ENCODE measurements around the gene RAB40C.

Gene RAB40C

DNA sequence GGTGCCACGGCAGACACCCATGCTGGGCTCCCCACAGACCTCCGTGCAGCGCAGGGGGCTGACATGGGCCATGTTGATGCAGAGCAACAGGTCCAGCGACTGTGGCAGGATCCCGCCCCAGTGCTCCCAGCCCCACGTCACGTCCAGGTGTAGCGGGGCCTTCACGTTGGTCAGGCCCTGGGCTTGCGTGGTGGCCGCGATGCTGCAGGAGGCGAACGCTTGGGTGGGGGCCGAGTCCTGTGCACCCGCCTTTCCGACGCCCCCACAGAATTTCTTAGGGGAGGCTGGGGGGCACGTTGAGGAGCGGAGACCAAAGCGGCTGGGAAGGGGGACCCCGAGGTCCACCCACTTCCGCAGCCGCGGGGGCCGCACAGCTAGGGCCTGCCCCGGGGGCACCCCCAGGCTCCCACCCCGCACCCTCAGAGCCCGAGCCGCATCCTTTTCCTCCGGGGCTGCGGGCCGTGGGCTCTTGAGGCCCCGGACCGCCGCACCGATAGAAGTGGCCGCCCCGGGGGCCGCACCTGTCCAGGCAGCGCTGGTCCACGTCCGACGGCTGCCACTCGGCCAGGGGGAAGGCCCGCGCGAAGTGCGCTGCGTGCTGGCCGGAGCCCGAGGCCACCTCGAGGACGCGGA lies 45.8 kb downstream of the RAB40C start:
- Histone ChIP-seq H3F3A (ENCODE audit: insufficient read depth, low read length) (peaks cover 11% of the 10 kb centered on the region), H3K9me2 (replicated peaks; ENCODE audit: insufficient read depth, low read length) (no peaks in the 10 kb centered on the region), H3K79me2 (ENCODE audit: low read length) (peaks cover 16% of the 10 kb centered on the region), H3K27ac (ENCODE audit: low read length) (peak overlapping the region; percentile 92; the same call in 1 of the 2 replicates), H4K20me1 (ENCODE audit: insufficient read depth, low read length) (no peaks in the 10 kb centered on the region), H3K27me3 (replicated peaks; ENCODE audit: insufficient read depth, low read length) (no peaks in the 10 kb centered on the region), H3K4me3 (ENCODE audit: low read length) (peak overlapping the region; percentile 95), H3K9ac (ENCODE audit: low read length) (peak overlapping the region; percentile 85), H2AFZ (ENCODE audit: low read length) (peak overlapping the region; percentile 73), H3K9me3 (replicated peaks; ENCODE audit: insufficient read depth, low read length) (no peaks in the 10 kb centered on the region), H3K4me2 (ENCODE audit: low read depth, low read length) (peak overlapping the region; percentile 99), H3K4me1 (ENCODE audit: low read length) (0 out of 2 replicates have a peak, but pooled peaks cover 11% of the 10 kb centered on the region), H3K36me3 (replicated peaks; ENCODE audit: insufficient read depth, low read length) (no peaks in the 10 kb centered on the region)
- TF ChIP-seq, protein P1, sequence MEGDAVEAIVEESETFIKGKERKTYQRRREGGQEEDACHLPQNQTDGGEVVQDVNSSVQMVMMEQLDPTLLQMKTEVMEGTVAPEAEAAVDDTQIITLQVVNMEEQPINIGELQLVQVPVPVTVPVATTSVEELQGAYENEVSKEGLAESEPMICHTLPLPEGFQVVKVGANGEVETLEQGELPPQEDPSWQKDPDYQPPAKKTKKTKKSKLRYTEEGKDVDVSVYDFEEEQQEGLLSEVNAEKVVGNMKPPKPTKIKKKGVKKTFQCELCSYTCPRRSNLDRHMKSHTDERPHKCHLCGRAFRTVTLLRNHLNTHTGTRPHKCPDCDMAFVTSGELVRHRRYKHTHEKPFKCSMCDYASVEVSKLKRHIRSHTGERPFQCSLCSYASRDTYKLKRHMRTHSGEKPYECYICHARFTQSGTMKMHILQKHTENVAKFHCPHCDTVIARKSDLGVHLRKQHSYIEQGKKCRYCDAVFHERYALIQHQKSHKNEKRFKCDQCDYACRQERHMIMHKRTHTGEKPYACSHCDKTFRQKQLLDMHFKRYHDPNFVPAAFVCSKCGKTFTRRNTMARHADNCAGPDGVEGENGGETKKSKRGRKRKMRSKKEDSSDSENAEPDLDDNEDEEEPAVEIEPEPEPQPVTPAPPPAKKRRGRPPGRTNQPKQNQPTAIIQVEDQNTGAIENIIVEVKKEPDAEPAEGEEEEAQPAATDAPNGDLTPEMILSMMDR (IDR thresholded peaks at IDR 0.05; ENCODE audit: low read length) = no peak
- TF ChIP-seq EZH2 (optimal IDR thresholded peaks at IDR 0.05; ENCODE audit: low read depth, low read length) = no peak
- TF ChIP-seq EZH2phosphoT487 (IDR thresholded peaks at IDR 0.05; ENCODE audit: low read length) = no peak
- DNase-seq = no peak

DNA sequence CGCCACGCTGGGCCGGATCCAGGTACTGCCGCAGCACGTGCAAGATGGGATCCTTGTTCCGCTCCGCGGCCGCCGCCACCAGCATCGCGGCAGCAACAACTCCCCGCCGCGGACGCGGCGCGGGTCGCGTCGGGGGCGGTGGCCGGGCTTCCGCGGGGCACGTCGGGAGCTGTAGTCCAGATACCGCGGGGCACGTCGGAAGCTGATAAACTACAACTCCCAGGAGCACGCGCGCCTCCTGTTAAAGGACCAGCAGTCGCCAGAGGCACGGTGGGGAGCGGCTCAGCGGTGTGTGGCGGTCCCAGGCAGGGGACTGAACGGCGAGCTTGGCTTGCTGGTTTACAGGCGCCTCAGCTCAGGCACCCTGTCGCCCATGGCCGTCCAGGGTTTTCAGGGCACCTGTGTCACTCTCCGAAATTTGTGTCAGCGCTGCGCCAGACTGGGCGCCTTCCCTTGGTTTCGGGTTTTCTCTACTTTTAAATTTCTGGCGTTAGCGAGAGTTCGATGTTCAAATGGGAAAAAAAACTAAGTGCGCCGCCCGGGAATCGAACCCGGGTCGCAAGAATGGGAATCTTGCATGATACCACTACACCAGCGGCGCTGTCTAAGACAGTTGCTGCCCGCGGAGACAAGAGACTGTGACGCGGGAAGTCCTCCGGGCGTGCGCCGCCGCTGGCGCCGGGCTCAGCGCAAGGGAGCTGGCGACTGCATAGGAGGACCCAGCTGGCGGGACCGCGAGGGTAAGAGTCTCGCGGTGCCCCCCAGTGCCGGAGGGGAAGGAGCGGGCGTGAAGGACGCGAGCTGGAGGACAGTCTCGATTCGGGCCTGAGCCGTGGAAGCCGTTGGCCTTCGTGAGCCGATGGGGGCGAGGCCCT lies 46.6 kb downstream of the RAB40C start, which contains the start of gene METTL26:
METTL26 (minus strand) TSS at position 100 of the 875 bp plus-strand sequence; CDS start at position 85, 15 bp downstream.
- peak within 1 kb of the TSS; percentile 91 for H2AFZ ChIP-seq (ENCODE audit: low read length)
- TF ChIP-seq, protein P1 (IDR thresholded peaks at IDR 0.05; ENCODE audit: low read length) = no peak
- TF ChIP-seq EZH2 (optimal IDR thresholded peaks at IDR 0.05; ENCODE audit: low read depth, low read length) (no peak), EZH2phosphoT487 (IDR thresholded peaks at IDR 0.05; ENCODE audit: low read length) (no peak)
- H3K9ac ChIP-seq (ENCODE audit: low read length) = peak within 1 kb of the TSS; percentile 85
- no peaks in the 10 kb centered on the region for H4K20me1 ChIP-seq (ENCODE audit: insufficient read depth, low read length)
- peak within 1 kb of the TSS; percentile 92 for H3K27ac ChIP-seq (ENCODE audit: low read length)
- H3K27me3 ChIP-seq (replicated peaks; ENCODE audit: insufficient read depth, low read length) = no peaks in the 10 kb centered on the region
- DNase-seq = peak; percentile 96
- H3K79me2 ChIP-seq (ENCODE audit: low read length) = peaks cover 22% of the 10 kb centered on the region
- H3F3A ChIP-seq (ENCODE audit: insufficient read depth, low read length) = peaks cover 11% of the 10 kb centered on the region
- no peaks in the 10 kb centered on the region for H3K36me3 ChIP-seq (replicated peaks; ENCODE audit: insufficient read depth, low read length)
- H3K4me1 ChIP-seq (ENCODE audit: low read length) = 0 out of 2 replicates have a peak, but pooled peaks cover 11% of the 10 kb centered on the region
- no peaks in the 10 kb centered on the region for H3K9me2 ChIP-seq (replicated peaks; ENCODE audit: insufficient read depth, low read length)
- H3K4me2 ChIP-seq (ENCODE audit: low read depth, low read length) = peak within 1 kb of the TSS; percentile 99
- H3K4me3 ChIP-seq (ENCODE audit: low read length) = peak within 1 kb of the TSS; percentile 95
- H3K9me3 ChIP-seq (replicated peaks; ENCODE audit: insufficient read depth, low read length) = no peaks in the 10 kb centered on the region

DNA sequence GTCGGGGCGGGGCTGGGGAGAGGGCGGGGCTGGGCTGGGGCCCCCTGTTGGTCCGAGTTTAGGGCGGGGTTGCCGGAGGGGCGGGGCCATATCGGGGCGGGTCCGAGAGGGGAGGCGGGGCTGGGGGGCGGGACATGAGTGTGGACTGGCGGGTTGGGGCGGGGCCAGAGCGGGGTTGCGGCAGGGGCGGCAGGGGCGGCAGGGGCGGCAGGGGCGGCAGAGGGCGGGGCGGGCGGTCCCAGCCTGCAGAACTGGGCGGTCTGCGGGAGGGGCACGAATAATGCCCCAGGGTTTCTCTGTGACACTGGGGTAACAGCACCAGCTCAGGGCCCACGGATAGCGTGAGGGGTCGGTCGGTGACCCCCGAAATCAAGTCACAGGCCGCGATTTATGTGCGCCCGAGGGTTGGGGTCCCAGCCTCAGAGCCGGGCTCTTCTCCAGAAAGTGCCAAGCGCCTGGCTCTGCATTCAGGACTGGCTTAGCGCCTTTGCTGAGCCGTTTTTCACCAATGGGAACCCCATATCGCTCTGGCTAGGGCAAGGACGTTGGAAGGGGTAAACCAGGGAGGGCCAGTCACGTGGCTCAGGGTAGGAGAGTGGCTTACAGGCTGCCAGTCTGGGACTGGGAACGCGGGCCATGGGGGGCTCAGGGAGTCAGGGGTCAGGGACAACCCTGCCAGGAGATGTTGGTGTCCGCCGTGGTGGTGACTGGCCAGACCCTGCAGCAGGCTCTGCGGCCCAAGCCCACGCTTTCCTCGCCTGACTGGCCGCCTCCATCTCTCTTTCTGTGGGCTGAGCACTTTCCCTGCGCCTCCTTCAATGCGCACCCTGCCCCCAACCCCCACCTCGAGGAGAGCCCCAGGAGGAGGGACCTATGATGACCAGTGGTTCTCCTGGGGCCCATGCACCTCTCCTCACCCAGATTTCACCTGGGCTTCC lies 47.5 kb downstream of the RAB40C start:
- Histone ChIP-seq H3K27me3 (replicated peaks; ENCODE audit: insufficient read depth, low read length) (no peaks in the 10 kb centered on the region), H3K36me3 (replicated peaks; ENCODE audit: insufficient read depth, low read length) (no peaks in the 10 kb centered on the region), H3K4me3 (ENCODE audit: low read length) (peak overlapping the region; percentile 95), H2AFZ (ENCODE audit: low read length) (peak overlapping the region; percentile 57; the same call in 1 of the 2 replicates), H3K79me2 (ENCODE audit: low read length) (peaks cover 28% of the 10 kb centered on the region), H4K20me1 (ENCODE audit: insufficient read depth, low read length) (no peaks in the 10 kb centered on the region), H3K4me1 (ENCODE audit: low read length) (0 out of 2 replicates have a peak, but pooled peaks cover 11% of the 10 kb centered on the region), H3K9me3 (replicated peaks; ENCODE audit: insufficient read depth, low read length) (no peaks in the 10 kb centered on the region), H3K9ac (ENCODE audit: low read length) (peak overlapping the region; percentile 85; the same call in 1 of the 2 replicates), H3K27ac (ENCODE audit: low read length) (peak overlapping the region; percentile 92; the same call in 1 of the 2 replicates), H3K4me2 (ENCODE audit: low read depth, low read length) (peak overlapping the region; percentile 51; the same call in 1 of the 2 replicates), H3K9me2 (replicated peaks; ENCODE audit: insufficient read depth, low read length) (no peaks in the 10 kb centered on the region), H3F3A (ENCODE audit: insufficient read depth, low read length) (peaks cover 11% of the 10 kb centered on the region)
- DNase-seq = peak; percentile 86
- TF ChIP-seq EZH2phosphoT487 (IDR thresholded peaks at IDR 0.05; ENCODE audit: low read length) = no peak
- no peak for TF ChIP-seq EZH2 (optimal IDR thresholded peaks at IDR 0.05; ENCODE audit: low read depth, low read length)
- TF ChIP-seq, protein P1 (IDR thresholded peaks at IDR 0.05; ENCODE audit: low read length) = no peak

Data from MM.1S (cell line).